ENCODE results near the gene S100A3.

DNA sequence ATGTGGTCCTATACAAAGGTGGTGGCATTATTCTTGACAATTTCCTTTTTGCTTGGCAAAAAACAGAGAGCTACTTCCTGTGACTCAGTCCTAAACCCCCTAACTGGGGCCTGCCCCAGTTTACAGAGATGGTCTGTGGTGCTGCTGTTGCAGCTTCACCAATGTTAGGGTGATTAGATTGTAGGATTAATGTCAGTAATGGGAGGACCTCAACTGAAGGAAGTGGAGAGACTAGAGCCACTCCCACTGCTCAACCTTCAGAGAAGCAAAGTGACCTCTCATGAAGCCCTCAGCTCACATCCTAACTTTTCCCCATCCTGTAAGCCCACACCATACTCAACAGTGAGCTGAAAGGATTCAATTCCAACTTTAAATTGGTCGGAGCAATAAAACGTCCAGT is 16.9 kb downstream of the S100A3 start:
- TF ChIP-seq, protein P1, sequence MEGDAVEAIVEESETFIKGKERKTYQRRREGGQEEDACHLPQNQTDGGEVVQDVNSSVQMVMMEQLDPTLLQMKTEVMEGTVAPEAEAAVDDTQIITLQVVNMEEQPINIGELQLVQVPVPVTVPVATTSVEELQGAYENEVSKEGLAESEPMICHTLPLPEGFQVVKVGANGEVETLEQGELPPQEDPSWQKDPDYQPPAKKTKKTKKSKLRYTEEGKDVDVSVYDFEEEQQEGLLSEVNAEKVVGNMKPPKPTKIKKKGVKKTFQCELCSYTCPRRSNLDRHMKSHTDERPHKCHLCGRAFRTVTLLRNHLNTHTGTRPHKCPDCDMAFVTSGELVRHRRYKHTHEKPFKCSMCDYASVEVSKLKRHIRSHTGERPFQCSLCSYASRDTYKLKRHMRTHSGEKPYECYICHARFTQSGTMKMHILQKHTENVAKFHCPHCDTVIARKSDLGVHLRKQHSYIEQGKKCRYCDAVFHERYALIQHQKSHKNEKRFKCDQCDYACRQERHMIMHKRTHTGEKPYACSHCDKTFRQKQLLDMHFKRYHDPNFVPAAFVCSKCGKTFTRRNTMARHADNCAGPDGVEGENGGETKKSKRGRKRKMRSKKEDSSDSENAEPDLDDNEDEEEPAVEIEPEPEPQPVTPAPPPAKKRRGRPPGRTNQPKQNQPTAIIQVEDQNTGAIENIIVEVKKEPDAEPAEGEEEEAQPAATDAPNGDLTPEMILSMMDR (IDR thresholded peaks at IDR 0.05; ENCODE audit: low read length): no peak
- TF ChIP-seq EZH2 (IDR thresholded peaks at IDR 0.05; ENCODE audit: borderline replicate concordance, low read length): no peak
